BJ (cell line): Measurements from ENCODE around the gene SHB. TPM values are rescaled to one million over a fixed set of nuclear protein-coding genes. Genes with fewer than 3 reads are reported as not detected.

ENCODE experiments used
- CTCF ChIA-PET: fragments of 350-600 bp; formaldehyde crosslinking; extraction: SDS; loops from one replicate; lab custom pipeline; 2021; ENCODE audit warnings: antibody characterized with exemption, inconsistent platforms; lab: Yijun Ruan, JAX
- POLR2A ChIA-PET: fragments of 300-600 bp; sonication (Branson Sonifier 250); formaldehyde crosslinking; extraction: SDS; loops from one replicate; lab custom pipeline; 2021; ENCODE audit warnings: antibody characterized with exemption; lab: Charles Lee
- DNase-seq: peaks from one replicate; pipeline ENCODE4 v3.0.0-alpha.2; 2011; ENCODE audit warnings: low read depth
- H3K27me3 ChIP-seq: 2 replicates; pipeline ENCODE4 v1.6.0; 2011; ENCODE audit warnings: low read length; ENCODE audit not compliant: control insufficient read depth, insufficient read depth
- H3K36me3 ChIP-seq: 2 replicates; pipeline ENCODE4 v1.5.1; 2011; ENCODE audit warnings: low read length; ENCODE audit not compliant: control insufficient read depth, insufficient read depth
- H3K4me3 ChIP-seq: 2 replicates; pipeline ENCODE4 v1.5.1; 2011; ENCODE audit warnings: low read depth, mild to moderate bottlenecking, control low read depth, low read length
- polyA plus RNA-seq: library from polyadenylated mRNA; depleted of rRNA; stranded (reverse); fragments of >200 nt; gene quantifications from 2 replicates; pipeline ENCODE4 v1.2.3, GENCODE V29; 2011
- TF ChIP-seq, protein P1 (sequence below): IDR thresholded peaks from 2 replicates; pipeline ENCODE4 v1.5.1; 2011; ENCODE audit warnings: low read depth, mild to moderate bottlenecking, control low read depth, inconsistent platforms, low read length, moderate library complexity; ENCODE audit not compliant: insufficient read depth

The SHB gene
- polyA plus RNA-seq, 1 experiment: 18.6 TPM

DNA sequence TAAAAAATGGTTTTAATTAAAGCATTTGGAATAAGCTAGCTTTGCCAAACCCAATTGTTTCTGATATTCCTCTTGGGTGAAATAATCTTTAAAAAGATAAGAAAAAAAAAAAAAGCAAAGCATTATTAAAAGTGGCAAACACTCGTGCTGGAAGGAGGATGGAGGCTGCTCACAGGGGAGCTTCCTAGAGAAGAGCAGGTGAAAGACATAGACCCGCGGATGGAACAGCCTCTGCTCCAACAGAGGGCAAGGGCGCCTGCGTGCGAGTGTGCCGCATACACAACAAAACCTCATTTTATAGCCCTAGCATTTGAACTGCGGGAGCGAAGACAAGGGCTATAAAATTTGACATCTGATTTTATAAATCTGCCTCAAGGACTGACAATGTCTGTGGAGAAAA, 131.7 kb downstream of the SHB start:
- Histone ChIP-seq H3K4me3 (no peak overlapping the region), H3K36me3 (no peaks in the 10 kb centered on the region), H3K27me3 (no peaks in the 10 kb centered on the region)
- TF ChIP-seq, protein P1, sequence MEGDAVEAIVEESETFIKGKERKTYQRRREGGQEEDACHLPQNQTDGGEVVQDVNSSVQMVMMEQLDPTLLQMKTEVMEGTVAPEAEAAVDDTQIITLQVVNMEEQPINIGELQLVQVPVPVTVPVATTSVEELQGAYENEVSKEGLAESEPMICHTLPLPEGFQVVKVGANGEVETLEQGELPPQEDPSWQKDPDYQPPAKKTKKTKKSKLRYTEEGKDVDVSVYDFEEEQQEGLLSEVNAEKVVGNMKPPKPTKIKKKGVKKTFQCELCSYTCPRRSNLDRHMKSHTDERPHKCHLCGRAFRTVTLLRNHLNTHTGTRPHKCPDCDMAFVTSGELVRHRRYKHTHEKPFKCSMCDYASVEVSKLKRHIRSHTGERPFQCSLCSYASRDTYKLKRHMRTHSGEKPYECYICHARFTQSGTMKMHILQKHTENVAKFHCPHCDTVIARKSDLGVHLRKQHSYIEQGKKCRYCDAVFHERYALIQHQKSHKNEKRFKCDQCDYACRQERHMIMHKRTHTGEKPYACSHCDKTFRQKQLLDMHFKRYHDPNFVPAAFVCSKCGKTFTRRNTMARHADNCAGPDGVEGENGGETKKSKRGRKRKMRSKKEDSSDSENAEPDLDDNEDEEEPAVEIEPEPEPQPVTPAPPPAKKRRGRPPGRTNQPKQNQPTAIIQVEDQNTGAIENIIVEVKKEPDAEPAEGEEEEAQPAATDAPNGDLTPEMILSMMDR: no peak
- ChIA-PET CTCF (interaction anchor here (1.4 to 3.0 kb wide), 3 partner anchors 11 to 24 kb away, joined by 5 to 14 read pairs (median 5); no protein-coding TSS in a partner anchor), POLR2A (interaction anchor here (0.7 to 1.5 kb wide), 3 partner anchors 37 to 142 kb away, joined by 3 to 7 read pairs (median 4); no protein-coding TSS in a partner anchor)
- DNase-seq: no peak

DNA sequence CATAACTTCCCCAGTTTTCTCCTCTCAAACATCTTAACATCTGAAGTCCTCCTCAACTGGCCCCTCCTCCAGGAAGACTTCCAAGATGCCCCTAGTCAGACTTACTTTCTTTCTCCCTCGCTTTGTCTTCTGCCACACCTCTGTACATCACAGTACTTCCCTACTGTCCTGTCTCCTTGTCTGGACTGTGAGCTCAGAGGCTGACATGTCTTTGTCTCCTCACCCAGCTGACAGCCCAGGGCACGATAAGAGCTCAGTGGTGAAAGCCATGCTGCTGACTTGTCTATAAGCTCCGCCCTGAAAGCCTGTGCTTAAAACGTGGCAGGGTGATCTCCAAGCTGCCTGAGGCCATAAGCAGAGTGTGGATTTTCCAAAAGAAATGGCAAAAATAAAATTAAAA, 132.1 kb downstream of the SHB start:
- Histone ChIP-seq H3K27me3 (no peaks in the 10 kb centered on the region), H3K36me3 (no peaks in the 10 kb centered on the region), H3K4me3 (no peak overlapping the region)
- ChIA-PET POLR2A (interaction anchor here (0.7 to 0.8 kb wide), 2 partner anchors 37 to 143 kb away, joined by 4 to 7 read pairs; no protein-coding TSS in a partner anchor), CTCF (interaction anchor here (1.4 to 3.0 kb wide), 3 partner anchors 11 to 24 kb away, joined by 5 to 14 read pairs (median 5); no protein-coding TSS in a partner anchor)
- DNase-seq: no peak
- TF ChIP-seq, protein P1: no peak

DNA sequence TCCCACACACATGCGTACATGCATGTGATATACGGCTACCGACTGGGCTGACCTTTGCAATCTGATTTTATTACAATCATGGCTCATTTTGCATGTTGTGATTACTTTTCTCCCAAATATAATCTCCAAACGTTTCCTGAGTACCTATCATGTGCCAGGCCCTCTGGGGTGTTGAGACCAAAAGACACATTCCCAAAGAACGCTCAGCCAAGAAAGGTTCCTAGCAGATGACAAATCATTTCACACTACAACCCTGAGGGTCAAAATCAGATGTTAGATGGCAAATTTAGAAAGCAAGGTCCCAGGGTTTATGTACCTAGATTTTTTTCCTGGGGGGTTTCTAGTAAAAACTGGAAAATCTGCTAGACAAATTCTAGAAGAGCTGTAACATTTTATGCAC, 132.7 kb downstream of the SHB start:
- ChIA-PET POLR2A (no interaction called here), CTCF (interaction anchor here (1.4 to 3.0 kb wide), 2 partner anchors 10 to 23 kb away, joined by 5 to 14 read pairs; no protein-coding TSS in a partner anchor)
- TF ChIP-seq, protein P1: no peak
- no peak for DNase-seq
- Histone ChIP-seq H3K36me3 (no peaks in the 10 kb centered on the region), H3K27me3 (no peaks in the 10 kb centered on the region), H3K4me3 (no peak overlapping the region)

DNA sequence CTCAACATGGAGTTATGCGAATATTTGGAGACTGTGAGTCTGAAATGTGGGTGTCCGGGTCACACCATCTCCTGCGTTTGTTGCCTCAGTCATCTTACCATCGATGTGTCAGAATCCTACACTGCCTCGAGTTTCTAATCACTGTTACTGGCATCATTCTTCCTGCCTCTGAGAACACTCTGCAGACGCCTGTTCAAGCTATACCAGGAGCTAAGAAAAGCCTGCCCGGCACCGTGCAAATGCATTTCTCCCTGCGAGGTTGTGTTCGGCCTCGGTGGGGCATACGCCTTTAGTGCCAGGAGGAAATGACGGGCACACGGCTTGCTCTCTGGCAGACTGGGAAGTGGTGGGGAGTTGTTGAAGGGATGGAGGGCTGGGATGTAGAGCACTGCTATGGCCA, 133.9 kb downstream of the SHB start:
- no peak for DNase-seq
- TF ChIP-seq, protein P1: no peak
- CTCF ChIA-PET: interaction anchor here (1.7 kb wide), 1 partner anchor 21 kb away, joined by 7 read pairs; no protein-coding TSS in a partner anchor
- POLR2A ChIA-PET: no interaction called here
- H3K36me3 ChIP-seq: no peaks in the 10 kb centered on the region
- H3K4me3 ChIP-seq: no peak overlapping the region
- no peaks in the 10 kb centered on the region for H3K27me3 ChIP-seq

- DNase-seq: no peak
- TF ChIP-seq, protein P1: no peak
- POLR2A ChIA-PET: interaction anchor here (0.5 kb wide), 1 partner anchor 147 kb away, joined by 4 read pairs; no protein-coding TSS in a partner anchor
These were observed 137.4 kb downstream of the SHB start for GRCh38 chr9:37931592-37931991.

More at GRCh38 chr9:37931592-37931991, 137.4 kb downstream of the SHB start:
- no peak overlapping the region for H3K4me3 ChIP-seq
- CTCF ChIA-PET: interaction anchor here (0.7 kb wide), 1 partner anchor 18 kb away, joined by 4 read pairs; no protein-coding TSS in a partner anchor
- no peaks in the 10 kb centered on the region for H3K27me3 ChIP-seq
- H3K36me3 ChIP-seq: peaks cover 10% of the 10 kb centered on the region
